Measurements from ENCODE around the gene RASA2. TPM values are rescaled to one million over a fixed set of nuclear protein-coding genes. Genes with fewer than 3 reads are reported as not detected.
A peak's percentile ranks its signal among the peaks of the same experiment; 100 is the strongest.

The RASA2 gene
- total RNA-seq, 4 donors from 2014 or later, result 1.9 to 10.6 (median 4.5) TPM

DNA sequence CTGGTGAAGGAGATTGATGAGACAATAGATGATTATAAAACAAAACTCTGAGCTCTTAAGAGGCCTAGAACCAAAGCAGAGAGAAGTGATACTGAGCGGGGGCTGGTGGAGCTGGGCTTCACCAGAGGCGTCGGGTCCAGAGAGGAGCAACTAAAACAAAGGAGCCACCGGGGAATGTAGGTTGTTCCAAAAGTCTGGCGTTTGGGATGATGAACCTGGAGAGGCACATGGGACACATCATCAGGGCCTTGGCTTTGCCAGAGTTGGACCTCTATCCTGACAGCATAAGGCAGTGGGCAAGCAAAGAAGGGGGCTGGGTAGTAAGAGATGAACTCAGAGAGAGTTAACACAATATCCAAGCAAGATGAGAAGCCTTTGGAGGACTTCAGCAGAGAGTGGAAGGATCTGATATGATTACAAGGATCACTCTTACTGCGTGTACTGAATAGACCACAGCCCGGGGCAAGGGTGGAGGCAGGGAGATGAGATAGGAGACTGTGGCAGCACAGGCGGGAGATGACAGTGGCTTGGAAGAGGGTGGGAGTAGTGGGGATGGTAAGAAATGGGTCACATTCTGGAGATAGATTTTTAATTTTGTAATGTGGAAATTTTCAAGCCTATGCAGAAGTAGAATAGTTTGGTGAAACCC is 36.0 kb upstream of the RASA2 start:
- intact Hi-C loops (cut with DNase I; ENCODE audit: low total_unique reads), result no loop called here
- peaks cover 4 to 7% of the 10 kb centered on the region in 2 donors for H3K4me1 ChIP-seq
- H3K4me3 ChIP-seq, result no peak overlapping the region
- no peaks in the 10 kb centered on the region for H3K27me3 ChIP-seq
- TF ChIP-seq, protein P1, sequence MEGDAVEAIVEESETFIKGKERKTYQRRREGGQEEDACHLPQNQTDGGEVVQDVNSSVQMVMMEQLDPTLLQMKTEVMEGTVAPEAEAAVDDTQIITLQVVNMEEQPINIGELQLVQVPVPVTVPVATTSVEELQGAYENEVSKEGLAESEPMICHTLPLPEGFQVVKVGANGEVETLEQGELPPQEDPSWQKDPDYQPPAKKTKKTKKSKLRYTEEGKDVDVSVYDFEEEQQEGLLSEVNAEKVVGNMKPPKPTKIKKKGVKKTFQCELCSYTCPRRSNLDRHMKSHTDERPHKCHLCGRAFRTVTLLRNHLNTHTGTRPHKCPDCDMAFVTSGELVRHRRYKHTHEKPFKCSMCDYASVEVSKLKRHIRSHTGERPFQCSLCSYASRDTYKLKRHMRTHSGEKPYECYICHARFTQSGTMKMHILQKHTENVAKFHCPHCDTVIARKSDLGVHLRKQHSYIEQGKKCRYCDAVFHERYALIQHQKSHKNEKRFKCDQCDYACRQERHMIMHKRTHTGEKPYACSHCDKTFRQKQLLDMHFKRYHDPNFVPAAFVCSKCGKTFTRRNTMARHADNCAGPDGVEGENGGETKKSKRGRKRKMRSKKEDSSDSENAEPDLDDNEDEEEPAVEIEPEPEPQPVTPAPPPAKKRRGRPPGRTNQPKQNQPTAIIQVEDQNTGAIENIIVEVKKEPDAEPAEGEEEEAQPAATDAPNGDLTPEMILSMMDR (IDR thresholded peaks at IDR 0.05 in 4 of 5, conservative IDR thresholded peaks at IDR 0.05 in 1 of 5), result no peak
- no peak for TF ChIP-seq POLR2A (IDR thresholded peaks at IDR 0.05)
- in situ Hi-C loops (cut with MboI; ENCODE audit: low sequenced_read_pairs in 4 of 4), result loop anchor here (5.0 to 10.0 kb wide), 4 partner anchors 89 to 146 kb away; no protein-coding TSS in a partner anchor
- ATAC-seq, result no peak
- no peak for DNase-seq
- H3K9me3 ChIP-seq, result no peaks in the 10 kb centered on the region
- peak overlapping the region in 1 of 4 donors; percentile 16 for H3K27ac ChIP-seq
- peaks cover 0 to 19% of the 10 kb centered on the region in 2 donors for H3K36me3 ChIP-seq

DNA sequence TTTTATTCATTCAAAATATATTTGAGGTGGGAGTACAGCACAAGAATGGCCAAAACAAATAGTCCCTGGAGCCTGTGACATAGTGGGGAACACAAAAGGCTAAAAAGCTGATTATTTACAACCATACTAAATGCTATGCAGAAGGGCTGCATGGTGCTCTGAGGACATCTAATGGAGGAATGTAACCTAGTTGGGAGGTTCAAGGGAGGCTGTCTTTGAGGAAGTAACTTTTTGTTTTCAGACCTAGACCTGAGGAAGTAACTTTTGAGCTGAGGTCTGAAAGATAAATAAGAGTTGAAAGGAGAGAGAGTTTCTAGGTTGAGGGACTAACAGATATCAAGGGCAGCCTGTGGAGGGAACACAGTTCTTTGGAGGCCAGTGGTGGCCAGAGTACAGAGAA is 34.8 kb upstream of the RASA2 start:
- intact Hi-C loops (cut with DNase I; ENCODE audit: low total_unique reads), result no loop called here
- Histone ChIP-seq H3K4me3 (no peak overlapping the region), H3K9me3 (no peaks in the 10 kb centered on the region), H3K27ac (no peak overlapping the region), H3K4me1 (peaks cover 4 to 7% of the 10 kb centered on the region in 2 donors), H3K27me3 (no peaks in the 10 kb centered on the region), H3K36me3 (peaks cover 0 to 8% of the 10 kb centered on the region in 2 donors)
- in situ Hi-C loops (cut with MboI; ENCODE audit: low sequenced_read_pairs in 4 of 4), result loop anchor here (5.0 to 10.0 kb wide), 4 partner anchors 90 to 147 kb away; no protein-coding TSS in a partner anchor
- DNase-seq (no peak), ATAC-seq (peak; percentile 30 to 37)
- TF ChIP-seq, protein P1 (IDR thresholded peaks at IDR 0.05 in 4 of 5, conservative IDR thresholded peaks at IDR 0.05 in 1 of 5), result peak; percentile 39 to 74 (median 48)
- no peak for TF ChIP-seq POLR2A (IDR thresholded peaks at IDR 0.05)

DNA sequence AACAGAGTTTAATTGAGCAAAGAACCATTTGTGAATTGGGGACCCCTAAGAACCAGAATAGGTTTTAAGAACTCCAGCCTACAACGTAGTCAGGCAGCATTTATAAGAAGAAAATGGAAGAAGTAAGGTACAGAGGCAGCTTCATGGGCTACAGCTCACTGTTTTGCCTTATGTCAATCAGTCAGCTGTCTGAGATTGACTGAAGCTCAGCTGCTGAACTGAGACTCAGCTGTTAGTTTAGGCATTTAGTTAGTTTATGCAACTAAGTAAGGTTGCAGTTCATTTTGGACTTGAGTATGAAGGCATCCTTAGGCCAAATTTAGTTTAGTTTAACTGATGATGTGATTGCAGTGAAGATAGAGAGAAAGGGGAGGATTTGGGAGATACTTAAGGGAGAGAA is 34.1 kb upstream of the RASA2 start:
- no peak for ATAC-seq
- TF ChIP-seq, protein P1 (IDR thresholded peaks at IDR 0.05 in 4 of 5, conservative IDR thresholded peaks at IDR 0.05 in 1 of 5), result no peak
- TF ChIP-seq POLR2A (IDR thresholded peaks at IDR 0.05), result no peak
- peaks cover 7% of the 10 kb centered on the region in 2 donors for H3K4me1 ChIP-seq
- in situ Hi-C loops (cut with MboI; ENCODE audit: low sequenced_read_pairs in 4 of 4) (loop anchor here (5.0 to 10.0 kb wide), 4 partner anchors 90 to 148 kb away; no protein-coding TSS in a partner anchor), intact Hi-C loops (cut with DNase I; ENCODE audit: low total_unique reads) (no loop called here)
- no peaks in the 10 kb centered on the region for H3K9me3 ChIP-seq
- H3K36me3 ChIP-seq, result peaks cover 0 to under 1% of the 10 kb centered on the region in 2 donors
- no peak overlapping the region for H3K27ac ChIP-seq
- no peak for DNase-seq
- no peaks in the 10 kb centered on the region for H3K27me3 ChIP-seq
- H3K4me3 ChIP-seq, result no peak overlapping the region

DNA sequence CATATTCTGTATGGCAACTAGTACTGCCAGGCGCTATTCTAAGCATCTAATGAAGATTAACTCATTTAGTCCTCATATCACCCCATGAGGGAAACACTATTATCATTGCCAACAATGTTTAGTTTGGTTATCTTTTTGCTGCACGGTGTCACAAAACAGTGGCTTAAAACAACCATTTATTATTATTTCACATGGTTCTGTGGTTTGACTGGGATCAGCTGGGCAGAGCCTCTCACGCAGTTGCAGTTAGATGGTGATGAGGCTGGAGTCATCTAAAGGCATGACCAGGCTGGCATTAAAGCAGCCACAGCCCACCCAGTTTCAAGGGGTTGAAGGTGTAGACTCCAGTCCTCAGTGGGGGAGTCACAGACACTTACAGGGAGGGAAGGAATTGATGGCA is 32.8 kb upstream of the RASA2 start:
- ATAC-seq (no peak), DNase-seq (no peak)
- Histone ChIP-seq H3K4me3 (no peak overlapping the region), H3K27ac (no peak overlapping the region), H3K4me1 (peaks cover 7 to 8% of the 10 kb centered on the region in 2 donors), H3K9me3 (no peaks in the 10 kb centered on the region), H3K36me3 (no peaks in the 10 kb centered on the region), H3K27me3 (no peaks in the 10 kb centered on the region)
- no peak for TF ChIP-seq POLR2A (IDR thresholded peaks at IDR 0.05)
- TF ChIP-seq, protein P1 (IDR thresholded peaks at IDR 0.05 in 4 of 5, conservative IDR thresholded peaks at IDR 0.05 in 1 of 5), result no peak
- in situ Hi-C loops (cut with MboI; ENCODE audit: low sequenced_read_pairs in 4 of 4) (loop anchor here (5.0 to 10.0 kb wide), 4 partner anchors 92 to 149 kb away; no protein-coding TSS in a partner anchor), intact Hi-C loops (cut with DNase I; ENCODE audit: low total_unique reads) (loop anchor here (2.0 kb wide), 1 partner anchor 143 kb away; no protein-coding TSS in a partner anchor)
